MCF 10A (cell line): ENCODE measurements around the gene OPCML. TPM values are rescaled to one million over a fixed set of nuclear protein-coding genes. Genes with fewer than 3 reads are reported as not detected.

ENCODE experiments used
- BruUV-seq: library from RNA; stranded (reverse); fragments of 400-500 nt; replicated peaks from 2 replicates; lab custom pipeline; 2021; lab: Mats Ljungman, UMichigan
- CTCF ChIA-PET: fragments of 300-600 bp; sonication (Branson Sonifier 250); formaldehyde crosslinking; extraction: SDS; loops from one replicate; lab custom pipeline; 2021; ENCODE audit warnings: antibody characterized with exemption, inconsistent platforms; lab: Yijun Ruan, JAX
- POLR2A ChIA-PET: fragments of 300-600, 350-650 bp; sonication (Branson Sonifier 250); formaldehyde crosslinking; extraction: SDS; loops from one replicate; lab custom pipeline; 2020; ENCODE audit warnings: antibody characterized with exemption, inconsistent platforms; lab: Yijun Ruan, JAX
- DNase-seq: peaks from one replicate; pipeline ENCODE4 v3.0.0-alpha.2; 2018; ENCODE audit not compliant: unreplicated experiment
- H3K27ac Mint-ChIP-seq: one replicate; pipeline ENCODE4 v1.8.0; 2022; ENCODE audit warnings: mild to moderate bottlenecking, low read depth, mixed read lengths; ENCODE audit not compliant: unreplicated experiment
- H3K27me3 Mint-ChIP-seq: one replicate; pipeline ENCODE4 v1.8.0; 2022; ENCODE audit warnings: mixed read lengths; ENCODE audit not compliant: insufficient read depth, unreplicated experiment
- H3K36me3 Mint-ChIP-seq: one replicate; pipeline ENCODE4 v1.8.0; 2022; ENCODE audit warnings: mild to moderate bottlenecking, moderate library complexity, mixed read lengths; ENCODE audit not compliant: insufficient read depth, unreplicated experiment
- H3K4me1 Mint-ChIP-seq: one replicate; pipeline ENCODE4 v1.8.0; 2022; ENCODE audit warnings: mixed read lengths; ENCODE audit not compliant: insufficient read depth, unreplicated experiment
- H3K4me3 Mint-ChIP-seq: one replicate; pipeline ENCODE4 v1.8.0; 2022; ENCODE audit warnings: mild to moderate bottlenecking, moderate library complexity, mixed read lengths; ENCODE audit not compliant: unreplicated experiment
- H3K9me3 Mint-ChIP-seq: one replicate; pipeline ENCODE4 v1.8.0; 2022; ENCODE audit warnings: mixed read lengths; ENCODE audit not compliant: unreplicated experiment
- intact Hi-C: fragments of 100-400 bp; cut with micrococcal nuclease; formaldehyde crosslinking; loops from 2 replicates; pipeline ENCODE4 v1.14.1; 2022
- total RNA-seq: library from RNA; stranded (reverse); gene quantifications from 2 replicates; pipeline ENCODE4 v1.2.3, GENCODE V29; 2022
- TF ChIP-seq, protein P1 (sequence below): fragments of 200-600 bp; IDR thresholded peaks from one replicate; pipeline ENCODE4 v1.8.0; 2022; ENCODE audit warnings: antibody characterized with exemption, mild to moderate bottlenecking; ENCODE audit not compliant: unreplicated experiment

Gene OPCML
- total RNA-seq, 1 experiment from 2014 or later, result not detected

DNA sequence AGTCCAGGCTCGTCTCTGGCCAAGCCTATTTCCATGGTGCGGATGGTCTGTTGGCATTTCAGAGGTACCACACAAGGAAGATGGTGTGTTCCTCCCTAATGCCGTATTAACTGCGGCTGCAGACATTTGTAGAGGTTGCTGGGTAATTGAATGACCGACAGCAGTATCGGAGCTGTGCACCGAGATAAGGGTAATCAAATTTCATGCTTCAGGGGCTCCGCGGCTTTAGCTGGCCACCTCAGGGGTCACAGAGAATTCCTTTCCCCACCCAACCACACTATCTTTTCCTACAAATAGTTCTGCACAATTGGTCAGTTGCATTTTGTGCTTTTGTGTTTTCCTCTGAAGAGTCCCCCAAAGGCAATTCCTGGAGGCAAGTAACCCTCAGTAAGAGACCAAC lies 297.4 kb downstream of the OPCML start:
- no peak overlapping the region for H3K4me3 Mint-ChIP-seq

DNA sequence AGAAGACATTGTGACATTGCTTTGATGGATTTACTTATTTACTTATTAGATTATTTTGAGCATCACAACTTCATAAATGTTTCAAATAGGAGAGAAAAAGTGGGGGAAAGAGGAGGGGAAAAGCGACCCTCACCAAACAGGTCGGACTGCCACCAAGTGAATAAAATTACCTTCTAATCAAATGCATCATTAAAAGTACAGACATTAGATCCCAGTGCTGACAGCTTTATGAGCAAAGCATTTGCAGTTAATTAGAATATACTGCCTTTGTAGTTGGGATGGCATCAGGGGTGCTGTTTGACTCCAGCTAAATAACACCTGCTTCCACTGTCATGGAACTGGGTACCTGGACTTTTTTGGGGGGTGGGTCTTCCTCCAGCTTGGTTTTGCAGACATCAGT lies 299.6 kb downstream of the OPCML start:
- no peaks in the 10 kb centered on the region for H3K4me1 Mint-ChIP-seq
- CTCF ChIA-PET, result interaction anchor here (0.5 to 0.7 kb wide), 2 partner anchors 11 to 447 kb away, joined by 3 to 4 read pairs; no protein-coding TSS in a partner anchor
- BruUV-seq, result no TSS peak
- DNase-seq, result no peak
- H3K36me3 Mint-ChIP-seq, result no peaks in the 10 kb centered on the region
- TF ChIP-seq, protein P1, sequence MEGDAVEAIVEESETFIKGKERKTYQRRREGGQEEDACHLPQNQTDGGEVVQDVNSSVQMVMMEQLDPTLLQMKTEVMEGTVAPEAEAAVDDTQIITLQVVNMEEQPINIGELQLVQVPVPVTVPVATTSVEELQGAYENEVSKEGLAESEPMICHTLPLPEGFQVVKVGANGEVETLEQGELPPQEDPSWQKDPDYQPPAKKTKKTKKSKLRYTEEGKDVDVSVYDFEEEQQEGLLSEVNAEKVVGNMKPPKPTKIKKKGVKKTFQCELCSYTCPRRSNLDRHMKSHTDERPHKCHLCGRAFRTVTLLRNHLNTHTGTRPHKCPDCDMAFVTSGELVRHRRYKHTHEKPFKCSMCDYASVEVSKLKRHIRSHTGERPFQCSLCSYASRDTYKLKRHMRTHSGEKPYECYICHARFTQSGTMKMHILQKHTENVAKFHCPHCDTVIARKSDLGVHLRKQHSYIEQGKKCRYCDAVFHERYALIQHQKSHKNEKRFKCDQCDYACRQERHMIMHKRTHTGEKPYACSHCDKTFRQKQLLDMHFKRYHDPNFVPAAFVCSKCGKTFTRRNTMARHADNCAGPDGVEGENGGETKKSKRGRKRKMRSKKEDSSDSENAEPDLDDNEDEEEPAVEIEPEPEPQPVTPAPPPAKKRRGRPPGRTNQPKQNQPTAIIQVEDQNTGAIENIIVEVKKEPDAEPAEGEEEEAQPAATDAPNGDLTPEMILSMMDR, result no peak
- no peaks in the 10 kb centered on the region for H3K27me3 Mint-ChIP-seq
- H3K27ac Mint-ChIP-seq, result no peak overlapping the region
- peaks cover 6% of the 10 kb centered on the region for H3K9me3 Mint-ChIP-seq
- POLR2A ChIA-PET, result no interaction called here
- H3K4me3 Mint-ChIP-seq, result no peak overlapping the region
- intact Hi-C loops, result no loop called here

More for the DNA sequence above, 297.4 kb downstream of the OPCML start:
- TF ChIP-seq, protein P1, result no peak
- Mint-ChIP-seq H3K4me1 (no peaks in the 10 kb centered on the region), H3K9me3 (peaks cover 6% of the 10 kb centered on the region), H3K27ac (no peak overlapping the region), H3K36me3 (no peaks in the 10 kb centered on the region), H3K27me3 (no peaks in the 10 kb centered on the region)
- no peak for DNase-seq
- intact Hi-C loops, result no loop called here
- ChIA-PET CTCF (no interaction called here), POLR2A (no interaction called here)
- BruUV-seq, result no TSS peak

DNA sequence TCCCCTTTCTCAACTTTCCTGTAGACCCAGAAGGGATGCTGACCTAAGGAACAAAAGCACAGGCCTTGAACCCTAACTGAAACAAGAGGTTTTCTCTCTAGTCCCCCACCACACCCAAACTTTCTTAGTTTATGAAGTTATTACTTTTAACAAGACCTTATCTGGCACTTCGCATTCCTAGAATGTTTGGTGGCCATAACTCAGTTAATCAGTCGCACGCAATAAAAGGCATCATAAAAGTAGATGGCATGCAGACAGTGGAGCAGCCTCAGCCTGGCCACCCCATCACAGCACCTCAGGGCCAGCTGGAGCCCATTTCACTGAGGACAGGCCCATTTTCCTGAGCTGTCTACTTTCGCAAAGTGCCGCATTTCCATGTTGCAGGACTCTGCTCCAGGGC lies 301.9 kb downstream of the OPCML start:
- Mint-ChIP-seq H3K27ac (no peak overlapping the region), H3K36me3 (no peaks in the 10 kb centered on the region), H3K9me3 (peaks cover 13% of the 10 kb centered on the region), H3K27me3 (no peaks in the 10 kb centered on the region), H3K4me3 (no peak overlapping the region), H3K4me1 (no peaks in the 10 kb centered on the region)
- CTCF ChIA-PET, result interaction anchor here (0.6 kb wide), 1 partner anchor 84 kb away, joined by 3 read pairs; no protein-coding TSS in a partner anchor
- BruUV-seq, result no TSS peak
- POLR2A ChIA-PET, result no interaction called here
- intact Hi-C loops, result no loop called here
- TF ChIP-seq, protein P1, result no peak
- no peak for DNase-seq

DNA sequence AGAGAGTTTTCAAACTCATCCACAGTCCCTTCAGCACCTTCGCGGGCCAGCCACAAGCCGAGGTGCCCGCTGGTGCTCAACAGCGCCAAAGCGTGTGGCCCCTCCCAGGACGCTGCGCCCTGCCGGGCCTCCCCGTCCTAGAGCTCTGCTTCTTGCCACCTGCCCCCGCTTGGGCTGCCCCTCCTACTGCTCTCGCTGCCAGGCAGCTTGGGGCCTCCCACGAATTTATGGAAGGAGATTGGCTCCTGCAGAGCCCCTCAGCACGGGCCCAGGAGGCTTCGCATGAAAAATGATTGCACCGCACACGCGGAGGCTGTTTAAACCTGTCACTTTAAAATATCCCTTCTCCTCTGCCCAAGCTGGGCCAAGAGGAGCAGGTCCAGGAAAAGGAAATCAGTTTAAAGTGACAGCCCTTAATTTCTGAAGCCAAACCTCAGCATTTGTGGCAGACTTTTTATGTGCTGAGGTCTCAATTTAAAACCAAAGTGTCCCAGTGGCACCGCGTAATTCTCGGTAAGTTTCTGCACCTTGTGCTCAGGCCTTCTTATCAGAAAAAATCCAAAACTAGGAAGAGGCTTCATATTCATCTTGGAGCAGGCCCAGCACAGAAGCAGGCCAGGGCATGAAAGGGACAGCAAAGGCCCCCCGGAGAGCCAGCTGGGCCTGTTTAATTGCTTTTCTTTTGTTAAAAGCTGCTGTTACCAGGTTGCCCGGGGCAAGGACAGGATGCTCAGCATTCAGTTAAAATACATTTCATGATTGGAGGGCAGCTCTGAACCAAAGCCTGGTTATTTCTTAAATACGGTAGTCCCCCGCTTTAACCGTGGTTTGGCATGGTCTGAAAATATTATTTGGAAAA lies 303.6 kb downstream of the OPCML start:
- DNase-seq, result no peak
- H3K4me3 Mint-ChIP-seq, result no peak overlapping the region
- intact Hi-C loops, result no loop called here
- ChIA-PET CTCF (no interaction called here), POLR2A (interaction anchor here (0.6 kb wide), 1 partner anchor 1586 kb away, joined by 3 read pairs; no protein-coding TSS in a partner anchor)
- H3K27me3 Mint-ChIP-seq, result no peaks in the 10 kb centered on the region
- peaks cover 19% of the 10 kb centered on the region for H3K9me3 Mint-ChIP-seq
- no peaks in the 10 kb centered on the region for H3K36me3 Mint-ChIP-seq
- TF ChIP-seq, protein P1, result no peak
- no peak overlapping the region for H3K27ac Mint-ChIP-seq
- no TSS peak for BruUV-seq
- no peaks in the 10 kb centered on the region for H3K4me1 Mint-ChIP-seq
